ENCODE data around the gene CA5A. TPM values are rescaled to one million over a fixed set of nuclear protein-coding genes. Genes with fewer than 3 reads are reported as not detected.

Gene CA5A
- total and polyA plus RNA-seq, 2 experiments from 2014 or later: not detected

- no peaks in the 10 kb centered on the region for H3K9me2 ChIP-seq (ENCODE audit: insufficient read depth)
- H3K36me3 Mint-ChIP-seq (ENCODE audit: low read depth): no peaks in the 10 kb centered on the region
- H3K27ac ChIP-seq (ENCODE audit: low read depth): no peak overlapping the region
- no peaks in the 10 kb centered on the region for H4K20me1 ChIP-seq (replicated peaks; ENCODE audit: insufficient read depth)
- no peak for TF ChIP-seq POLR2AphosphoS5 (IDR thresholded peaks at IDR 0.05; ENCODE audit: low read depth)
- TF ChIP-seq ZNF114 (CRISPR knock-in tag; IDR thresholded peaks at IDR 0.05): no peak
- no peak for TF ChIP-seq JUNB (IDR thresholded peaks at IDR 0.05; ENCODE audit: unreplicated experiment)
- TF ChIP-seq ETS1 (IDR thresholded peaks at IDR 0.05): no peak
- no peak for TF ChIP-seq STAT1 (IDR thresholded peaks at IDR 0.05; ENCODE audit: unreplicated experiment)
- no peak for TF ChIP-seq NANOG (IDR thresholded peaks at IDR 0.05; ENCODE audit: borderline replicate concordance)
- no peak for TF ChIP-seq CTCF (conservative IDR thresholded peaks at IDR 0.05; ENCODE audit: low read depth in 2 of 2)
- TF ChIP-seq ZNF462 (CRISPR knock-in tag; IDR thresholded peaks at IDR 0.05): no peak
- no peak for TF ChIP-seq EZH2 (IDR thresholded peaks at IDR 0.05; ENCODE audit: low read depth, unreplicated experiment)
- peaks cover 3% of the 10 kb centered on the region; the same call in 2 of the 3 replicates for H3K4me1 Mint-ChIP-seq
- 0 out of 2 replicates have a peak, but pooled peaks cover 6% of the 10 kb centered on the region for H3F3A ChIP-seq (replicated peaks; ENCODE audit: low read depth)
- peaks cover 14% of the 10 kb centered on the region for H3K27me3 Mint-ChIP-seq (ENCODE audit: insufficient read depth, low read depth, poor library complexity)
- no peaks in the 10 kb centered on the region for H3K27me3 ChIP-seq (ENCODE audit: insufficient read depth)
- no peak overlapping the region for H3K4me3 ChIP-seq
- H3K4me1 ChIP-seq (ENCODE audit: insufficient read depth): no peaks in the 10 kb centered on the region
- no peak overlapping the region for H3K4me2 ChIP-seq
- peak overlapping the region; percentile 63; the same call in 1 of the 2 replicates for H2AFZ ChIP-seq
- H3K4me3 Mint-ChIP-seq: no peak overlapping the region
- no peak for ATAC-seq
- H3K79me2 ChIP-seq (replicated peaks; ENCODE audit: insufficient read depth): no peaks in the 10 kb centered on the region
- H3K9me3 Mint-ChIP-seq: 0 out of 3 replicates have a peak, but pooled peaks cover 6% of the 10 kb centered on the region
- H3K27ac Mint-ChIP-seq: no peak overlapping the region
- no peak for DNase-seq (ENCODE audit: low spot score)
- H3K36me3 ChIP-seq (ENCODE audit: insufficient read depth): no peaks in the 10 kb centered on the region
These were observed 18.0 kb downstream of the CA5A start for GRCh38 chr16:87918338-87918737.

Data from GM23338 (cell line).